HG03378 (cell line): ENCODE measurements around the gene AEBP1.

Experiments used
- ATAC-seq: cut with Tn5 transposase; IDR thresholded peaks from one replicate; pipeline ENCODE4 v1.9.1; 2021; ENCODE audit warnings: mild to moderate bottlenecking, moderate library complexity; ENCODE audit not compliant: unreplicated experiment

AEBP1 gene

DNA sequence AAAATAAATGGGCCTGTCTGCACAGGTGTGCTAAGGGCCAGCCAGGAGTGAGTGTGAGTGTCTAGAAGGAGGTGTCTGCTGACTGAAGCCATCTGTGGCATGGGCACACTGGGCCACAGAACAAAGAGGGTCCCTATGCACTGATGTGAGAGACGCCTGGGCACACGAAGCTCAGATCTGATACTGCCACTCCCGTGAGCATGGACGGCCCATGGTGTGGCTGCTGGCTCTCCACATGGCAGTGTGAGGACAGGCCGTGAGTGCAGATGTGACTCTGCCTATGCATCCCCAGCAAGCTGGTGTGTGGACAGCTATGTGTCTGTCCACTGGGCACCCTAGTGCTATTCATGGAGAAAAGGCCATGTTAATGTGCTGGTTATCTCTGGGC lies 49.8 kb downstream of the AEBP1 start:
- ATAC-seq, result no peak

- no peak for ATAC-seq
Observed at GRCh38 chr7:44154703-44155102, 50.6 kb downstream of the AEBP1 start.

- no peak for ATAC-seq
Observed at GRCh38 chr7:44155191-44156185, 51.3 kb downstream of the AEBP1 start.

GRCh38 chr7:44156453-44157010 lies 52.4 kb downstream of the AEBP1 start:
- no peak for ATAC-seq

DNA sequence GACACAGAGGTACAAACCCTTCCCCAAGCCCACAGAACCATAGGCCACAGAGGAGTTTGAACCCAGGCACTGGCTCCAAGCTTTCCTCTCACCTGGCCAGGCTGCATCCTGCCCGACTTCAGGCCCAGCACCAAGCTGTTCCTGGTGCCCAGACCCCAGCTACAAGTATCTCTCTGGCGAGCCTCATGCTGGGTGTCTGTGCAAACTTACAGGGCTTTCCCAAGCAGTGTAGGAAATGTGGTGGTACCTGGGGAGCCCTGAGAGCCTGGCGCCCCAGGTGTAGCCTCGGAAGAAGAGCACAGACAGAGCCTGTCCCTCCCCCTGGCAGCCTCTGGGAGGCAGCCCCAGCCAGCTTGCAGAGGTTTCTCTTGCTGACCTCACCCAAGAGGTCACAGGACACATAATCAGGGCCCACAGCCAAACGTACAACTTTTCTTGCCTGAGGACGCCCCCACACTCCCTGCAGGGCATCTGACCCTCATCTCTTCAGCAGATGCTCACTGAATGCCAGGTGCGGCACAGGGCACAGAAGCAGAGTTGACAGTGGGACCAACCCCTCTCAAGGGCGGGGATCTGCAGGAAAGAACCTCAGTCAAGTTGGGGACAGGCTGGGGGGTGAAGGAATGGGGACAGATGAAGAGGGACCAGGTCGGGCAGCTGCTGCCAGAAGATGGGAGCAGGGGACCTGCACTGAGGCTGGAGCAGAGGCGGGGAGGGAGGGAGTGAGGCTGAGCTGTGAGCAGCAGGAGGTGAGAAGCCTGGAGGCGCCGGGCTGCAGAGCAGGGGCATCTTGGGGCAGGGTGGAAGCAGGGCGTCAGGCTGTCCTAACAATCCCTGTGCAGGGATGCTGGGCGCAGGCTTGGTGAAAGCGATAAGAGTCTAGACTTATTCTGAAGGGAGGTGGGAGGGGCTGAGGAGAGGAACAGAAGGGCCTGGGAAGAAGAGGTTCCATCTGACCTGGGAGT lies 53.3 kb downstream of the AEBP1 start:
- ATAC-seq, result no peak

- ATAC-seq, result no peak
Observed at GRCh38 chr7:44158096-44158872, 54.1 kb downstream of the AEBP1 start.

GRCh38 chr7:44158873-44159631 lies 54.9 kb downstream of the AEBP1 start:
- ATAC-seq, result no peak

GRCh38 chr7:44159824-44160630 lies 55.9 kb downstream of the AEBP1 start:
- no peak for ATAC-seq

- ATAC-seq, result no peak
Observed at GRCh38 chr7:44161371-44161770, 57.2 kb downstream of the AEBP1 start.

DNA sequence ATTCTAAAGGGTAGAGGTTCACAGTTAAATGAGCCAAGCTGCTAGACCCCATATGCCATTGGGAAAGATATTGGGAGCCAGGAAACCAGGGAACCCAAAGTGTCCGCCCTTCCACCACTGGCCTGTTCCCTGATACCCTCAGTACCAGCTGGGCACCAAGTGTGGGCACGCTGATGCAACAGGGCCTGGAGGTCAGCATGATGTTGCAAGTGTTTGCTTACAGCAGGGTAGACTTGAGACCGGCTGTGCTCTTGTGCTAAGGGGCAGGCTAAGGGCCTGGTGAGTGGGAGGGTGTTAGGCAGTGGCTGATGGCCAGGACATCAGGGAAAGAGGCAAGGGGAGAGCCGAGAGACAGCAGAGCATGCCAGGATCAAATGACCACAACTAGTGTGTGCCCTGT lies 58.0 kb downstream of the AEBP1 start:
- ATAC-seq, result no peak

- ATAC-seq, result no peak
Observed at GRCh38 chr7:44162785-44163395, 58.7 kb downstream of the AEBP1 start.

DNA sequence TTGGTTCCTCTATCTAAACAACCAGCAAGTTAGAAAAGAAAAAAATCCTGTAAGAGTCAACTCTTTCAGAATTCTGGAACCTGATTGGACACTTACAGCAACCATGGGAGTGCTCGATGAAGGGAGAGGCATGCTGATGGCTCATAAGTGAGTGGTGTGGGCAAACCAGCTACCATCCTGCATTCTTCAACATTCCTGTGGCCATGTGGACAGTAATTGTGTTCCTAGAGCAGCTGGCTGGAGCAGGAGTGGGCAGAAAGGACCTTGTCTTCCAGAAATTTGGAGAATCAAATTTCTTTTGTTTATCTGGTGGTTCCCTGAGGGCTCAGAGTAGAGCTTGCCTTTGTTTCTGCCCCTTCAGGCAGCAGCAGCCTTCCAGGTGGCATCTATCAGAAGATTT lies 59.4 kb downstream of the AEBP1 start:
- no peak for ATAC-seq
